GM20431 (cell line): Measurements from ENCODE around the gene KCNA5.

Experiments
- in situ Hi-C: fragments of 300-500 bp; cut with MseI, MboI; formaldehyde crosslinking; loops from one replicate; pipeline ENCODE4 v1.15.0; 2020; ENCODE audit warnings: low sequenced_read_pairs; ENCODE audit not compliant: unreplicated experiment

The KCNA5 gene

GRCh38 chr12:5094551-5094950, 50.9 kb downstream of the KCNA5 start:
- in situ Hi-C loops = no loop called here

GRCh38 chr12:5094986-5095385, 51.3 kb downstream of the KCNA5 start:
- in situ Hi-C loops = no loop called here
